Measurements from ENCODE around the gene SMPDL3B.

The SMPDL3B gene

DNA sequence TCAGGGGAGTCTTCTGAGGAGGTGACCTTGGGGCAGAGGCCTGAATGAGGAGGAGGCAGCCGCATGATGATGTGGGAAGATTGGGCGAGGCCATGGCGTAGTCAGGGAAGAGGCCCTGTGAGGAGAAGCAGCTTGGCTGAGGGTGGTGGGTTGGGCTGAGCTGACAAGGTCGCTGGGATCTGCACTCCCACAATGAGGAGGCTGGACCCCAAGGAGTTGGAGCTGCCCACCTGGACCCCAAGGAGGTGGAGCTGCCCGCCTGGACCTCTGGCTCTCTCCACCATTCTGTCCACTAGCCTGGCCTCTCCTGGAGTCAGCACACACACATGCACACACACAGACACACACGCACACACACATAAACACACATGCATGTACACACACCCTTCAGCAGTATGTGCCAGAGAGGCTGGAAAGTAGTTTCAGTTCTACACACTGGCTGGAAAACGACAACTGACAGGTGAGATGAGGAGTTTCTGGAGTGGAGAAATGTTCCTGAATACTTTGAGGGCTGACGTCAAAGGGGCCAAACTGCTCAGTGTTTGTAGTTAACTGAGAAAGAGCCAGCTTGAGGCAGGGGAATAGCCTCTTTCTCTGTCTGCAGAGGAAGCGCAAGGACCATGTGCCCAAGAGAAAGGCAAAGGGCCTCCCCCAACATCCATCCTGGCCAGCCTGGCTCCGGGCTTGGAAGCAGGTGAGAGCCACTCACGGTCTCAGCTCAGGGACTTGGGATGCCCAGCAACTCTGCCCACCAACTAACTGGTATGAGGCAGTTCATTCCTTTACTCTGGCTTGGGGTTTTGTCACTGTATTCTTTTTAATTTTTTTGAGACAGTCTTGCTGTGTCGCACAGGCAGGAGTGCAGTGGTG, 7.1 kb downstream of the SMPDL3B start:
- TF ChIP-seq CTCF (IDR thresholded peaks at IDR 0.05) = no peak

DNA sequence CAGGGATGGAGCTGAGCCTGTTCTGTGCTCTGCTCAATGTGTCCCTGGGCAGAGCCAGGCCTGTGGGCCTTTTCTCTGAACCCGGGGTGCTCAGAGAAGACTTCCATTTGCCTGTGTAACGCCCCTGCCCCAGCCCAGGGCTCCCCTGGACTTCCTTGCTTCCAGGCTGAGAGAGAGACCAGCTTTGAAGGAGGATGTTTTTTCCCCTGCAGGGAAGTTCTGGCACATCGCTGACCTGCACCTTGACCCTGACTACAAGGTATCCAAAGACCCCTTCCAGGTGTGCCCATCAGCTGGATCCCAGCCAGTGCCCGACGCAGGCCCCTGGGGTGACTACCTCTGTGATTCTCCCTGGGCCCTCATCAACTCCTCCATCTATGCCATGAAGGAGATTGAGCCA, 10.2 kb downstream of the SMPDL3B start:
- TF ChIP-seq CTCF (IDR thresholded peaks at IDR 0.05) = no peak

GRCh38 chr1:27949027-27949426, 14.2 kb downstream of the SMPDL3B start:
- no peak for TF ChIP-seq CTCF (IDR thresholded peaks at IDR 0.05)

DNA sequence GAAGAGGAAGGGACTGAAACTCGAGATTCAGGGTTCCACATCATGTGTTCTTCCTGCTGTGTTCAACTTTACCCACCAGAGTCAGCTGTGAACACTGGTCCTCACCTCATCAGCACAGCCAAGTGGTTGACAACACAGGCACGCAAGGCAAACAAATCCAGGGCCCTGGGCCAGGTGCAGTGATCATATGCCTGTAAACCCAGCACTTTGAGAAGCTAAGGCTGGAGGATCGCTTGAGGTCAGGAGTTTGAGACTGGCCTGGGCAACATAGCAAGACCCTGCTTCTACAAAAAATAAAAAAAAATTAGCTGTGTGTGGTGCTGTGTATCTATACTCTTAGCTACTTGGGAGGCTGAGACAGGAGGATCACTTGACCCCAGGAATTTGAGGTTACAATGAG, 16.6 kb downstream of the SMPDL3B start:
- TF ChIP-seq CTCF (IDR thresholded peaks at IDR 0.05) = no peak

GRCh38 chr1:27952147-27952546, 17.3 kb downstream of the SMPDL3B start:
- TF ChIP-seq CTCF (IDR thresholded peaks at IDR 0.05) = no peak

- TF ChIP-seq CTCF (IDR thresholded peaks at IDR 0.05) = no peak
Measured at GRCh38 chr1:27954186-27954585, 19.4 kb downstream of the SMPDL3B start.

GRCh38 chr1:27955076-27955475, 20.3 kb downstream of the SMPDL3B start:
- TF ChIP-seq CTCF (IDR thresholded peaks at IDR 0.05) = no peak

Data from LNCAP (cell line).